Measurements from ENCODE around the gene PCDH9. TPM values are rescaled to one million over a fixed set of nuclear protein-coding genes. Genes with fewer than 3 reads are reported as not detected.

PCDH9 gene
- polyA plus RNA-seq, 3 donors: 0.03 TPM; not detected in 1

DNA sequence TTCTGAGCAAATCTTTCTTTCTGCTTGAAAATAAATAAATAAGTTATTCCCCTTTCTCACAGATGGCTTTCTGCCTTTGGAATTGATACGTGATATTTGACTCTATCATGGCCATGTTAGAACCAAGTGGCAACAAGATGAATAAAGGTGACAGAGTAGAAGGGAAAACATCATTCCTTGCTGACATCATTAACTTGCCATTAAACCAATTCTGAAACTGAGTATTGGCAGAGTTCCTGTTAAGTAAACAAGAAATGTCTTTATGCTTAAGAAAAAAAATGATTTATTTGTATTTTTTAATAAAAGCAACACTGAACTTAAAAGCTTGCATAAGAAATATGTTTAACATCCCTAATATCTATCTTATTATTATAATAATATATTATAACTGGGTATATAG, 828.1 kb downstream of the PCDH9 start:
- Mint-ChIP-seq H3K27ac (no peak overlapping the region), H3K4me3 (no peak overlapping the region), H3K9me3 (peaks cover 0 to 7% (median 4%) of the 10 kb centered on the region in 7 donors), H3K27me3 (ENCODE audit: low read depth in 3 of 3) (no peaks in the 10 kb centered on the region), H3K4me1 (no peaks in the 10 kb centered on the region), H3K36me3 (no peaks in the 10 kb centered on the region)
- Histone ChIP-seq H3K9me3 (replicated peaks in 1 of 2; ENCODE audit: control insufficient read depth in 1 of 2, insufficient read depth in 1 of 2, low read length in 2 of 2) (no peaks in the 10 kb centered on the region), H3K9ac (ENCODE audit: insufficient read depth, low read length, poor library complexity, severe bottlenecking) (no peak overlapping the region), H3K4me2 (replicated peaks; ENCODE audit: extremely low read depth, low read length, poor library complexity, severe bottlenecking) (no peak overlapping the region), H3K4me1 (ENCODE audit: control insufficient read depth in 1 of 2, insufficient read depth in 2 of 2, low read length in 2 of 2) (no peaks in the 10 kb centered on the region), H2AFZ (ENCODE audit: insufficient read depth, low read depth, low read length, poor library complexity, severe bottlenecking) (no peak overlapping the region), H3K36me3 (replicated peaks in 1 of 2; ENCODE audit: control insufficient read depth in 1 of 2, insufficient read depth in 2 of 2, low read length in 2 of 2) (no peaks in the 10 kb centered on the region), H3K79me2 (ENCODE audit: insufficient read depth, low read length) (no peaks in the 10 kb centered on the region), H4K20me1 (ENCODE audit: insufficient read depth, low read length) (no peaks in the 10 kb centered on the region), H3K27ac (ENCODE audit: low read depth in 1 of 2, low read length in 2 of 2) (no peak overlapping the region), H3K4me3 (replicated peaks in 1 of 3; ENCODE audit: low read depth in 2 of 3, low read length in 3 of 3) (no peak overlapping the region), H3K27me3 (ENCODE audit: control insufficient read depth in 2 of 2, insufficient read depth in 2 of 2, low read length in 2 of 2) (no peaks in the 10 kb centered on the region)
- DNase-seq: no peak
- intact Hi-C loops (cut with micrococcal nuclease): no loop called here
- TF ChIP-seq, protein P1, sequence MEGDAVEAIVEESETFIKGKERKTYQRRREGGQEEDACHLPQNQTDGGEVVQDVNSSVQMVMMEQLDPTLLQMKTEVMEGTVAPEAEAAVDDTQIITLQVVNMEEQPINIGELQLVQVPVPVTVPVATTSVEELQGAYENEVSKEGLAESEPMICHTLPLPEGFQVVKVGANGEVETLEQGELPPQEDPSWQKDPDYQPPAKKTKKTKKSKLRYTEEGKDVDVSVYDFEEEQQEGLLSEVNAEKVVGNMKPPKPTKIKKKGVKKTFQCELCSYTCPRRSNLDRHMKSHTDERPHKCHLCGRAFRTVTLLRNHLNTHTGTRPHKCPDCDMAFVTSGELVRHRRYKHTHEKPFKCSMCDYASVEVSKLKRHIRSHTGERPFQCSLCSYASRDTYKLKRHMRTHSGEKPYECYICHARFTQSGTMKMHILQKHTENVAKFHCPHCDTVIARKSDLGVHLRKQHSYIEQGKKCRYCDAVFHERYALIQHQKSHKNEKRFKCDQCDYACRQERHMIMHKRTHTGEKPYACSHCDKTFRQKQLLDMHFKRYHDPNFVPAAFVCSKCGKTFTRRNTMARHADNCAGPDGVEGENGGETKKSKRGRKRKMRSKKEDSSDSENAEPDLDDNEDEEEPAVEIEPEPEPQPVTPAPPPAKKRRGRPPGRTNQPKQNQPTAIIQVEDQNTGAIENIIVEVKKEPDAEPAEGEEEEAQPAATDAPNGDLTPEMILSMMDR (IDR thresholded peaks at IDR 0.05): no peak
- WGBS (ENCODE audit: insufficient coverage): no CpG with 5 or more reads among the region's 1 CpG

DNA sequence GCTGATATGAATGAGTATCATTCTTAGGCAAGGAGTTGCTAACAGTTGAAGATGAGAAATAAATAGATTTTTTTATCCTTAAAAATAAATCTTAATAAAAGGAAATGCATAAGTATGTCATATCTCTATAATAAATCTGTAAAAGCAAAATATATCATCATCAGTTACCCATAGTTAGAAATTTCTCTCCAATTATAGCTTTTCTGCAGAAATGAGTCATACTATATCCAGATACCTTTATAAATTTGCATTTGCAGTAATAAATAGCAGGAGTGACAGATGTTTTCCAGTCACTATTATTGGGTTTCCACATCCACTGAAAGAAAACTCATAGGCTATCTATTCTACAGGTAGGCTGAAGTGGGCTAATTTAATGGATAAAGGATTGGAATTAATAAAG, 829.8 kb downstream of the PCDH9 start:
- no peak overlapping the region for H3K27ac ChIP-seq (ENCODE audit: low read depth in 1 of 2, low read length in 2 of 2)
- Mint-ChIP-seq H3K36me3 (no peaks in the 10 kb centered on the region), H3K4me1 (no peaks in the 10 kb centered on the region), H3K9me3 (peaks cover 0 to 7% (median 4%) of the 10 kb centered on the region in 7 donors), H3K4me3 (no peak overlapping the region), H3K27ac (no peak overlapping the region), H3K27me3 (ENCODE audit: low read depth in 3 of 3) (no peaks in the 10 kb centered on the region)
- no peaks in the 10 kb centered on the region for H3K36me3 ChIP-seq (replicated peaks in 1 of 2; ENCODE audit: control insufficient read depth in 1 of 2, insufficient read depth in 2 of 2, low read length in 2 of 2)
- H4K20me1 ChIP-seq (ENCODE audit: insufficient read depth, low read length): no peaks in the 10 kb centered on the region
- TF ChIP-seq, protein P1 (IDR thresholded peaks at IDR 0.05): no peak
- no peaks in the 10 kb centered on the region for H3K27me3 ChIP-seq (ENCODE audit: control insufficient read depth in 2 of 2, insufficient read depth in 2 of 2, low read length in 2 of 2)
- intact Hi-C loops (cut with micrococcal nuclease): no loop called here
- no peaks in the 10 kb centered on the region for H3K9me3 ChIP-seq (replicated peaks in 1 of 2; ENCODE audit: control insufficient read depth in 1 of 2, insufficient read depth in 1 of 2, low read length in 2 of 2)
- no peak overlapping the region for H3K4me2 ChIP-seq (replicated peaks; ENCODE audit: extremely low read depth, low read length, poor library complexity, severe bottlenecking)
- no peaks in the 10 kb centered on the region for H3K79me2 ChIP-seq (ENCODE audit: insufficient read depth, low read length)
- no peak overlapping the region for H3K4me3 ChIP-seq (replicated peaks in 1 of 3; ENCODE audit: low read depth in 2 of 3, low read length in 3 of 3)
- DNase-seq: no peak
- H3K4me1 ChIP-seq (ENCODE audit: control insufficient read depth in 1 of 2, insufficient read depth in 2 of 2, low read length in 2 of 2): no peaks in the 10 kb centered on the region
- H3K9ac ChIP-seq (ENCODE audit: insufficient read depth, low read length, poor library complexity, severe bottlenecking): no peak overlapping the region
- H2AFZ ChIP-seq (ENCODE audit: insufficient read depth, low read depth, low read length, poor library complexity, severe bottlenecking): no peak overlapping the region
